OCI-LY1 (cell line): Measurements from ENCODE around the gene C20orf204.
A peak's percentile ranks its signal among the peaks of the same experiment; 100 is the strongest.

Experiments used
- H2AFZ ChIP-seq: fragments of 200-600 bp; sonication (generic), shearing (Covaris generic); 2 replicates; pipeline ENCODE4 v1.6.0; 2014; ENCODE audit warnings: antibody characterized with exemption, mild to moderate bottlenecking, low read length
- H3F3A ChIP-seq: fragments of 200-600 bp; sonication (generic), shearing (Covaris generic); 2 replicates; pipeline ENCODE4 v1.6.0; 2014; ENCODE audit warnings: mild to moderate bottlenecking, antibody characterized with exemption, low read length, moderate library complexity; ENCODE audit not compliant: insufficient read depth
- H3K27ac ChIP-seq: fragments of 200-600 bp; sonication (generic); 2 replicates; pipeline ENCODE4 v1.5.1; 2014; ENCODE audit warnings: low read length, mixed run types, mild to moderate bottlenecking, low read depth; ENCODE audit not compliant: poor library complexity, severe bottlenecking
- H3K27me3 ChIP-seq: fragments of 200-600 bp; sonication (generic); 2 replicates; pipeline ENCODE4 v1.6.0; 2014; ENCODE audit warnings: antibody characterized with exemption, mild to moderate bottlenecking, low read length, moderate library complexity; ENCODE audit not compliant: insufficient read depth
- H3K36me3 ChIP-seq: fragments of 200-600 bp; sonication (generic); 2 replicates; pipeline ENCODE4 v1.6.1; 2014; ENCODE audit warnings: mild to moderate bottlenecking, antibody characterized with exemption, low read length, moderate library complexity, mixed read lengths; ENCODE audit not compliant: insufficient read depth
- H3K4me1 ChIP-seq: fragments of 200-600 bp; sonication (generic); 2 replicates; pipeline ENCODE4 v1.5.1; 2014; ENCODE audit warnings: mild to moderate bottlenecking, low read length, moderate library complexity; ENCODE audit not compliant: insufficient read depth, severe bottlenecking
- H3K4me2 ChIP-seq: fragments of 200-600 bp; sonication (generic), shearing (Covaris generic); 2 replicates; pipeline ENCODE4 v1.6.1; 2014; ENCODE audit warnings: low read length
- H3K4me3 ChIP-seq: fragments of 200-600 bp; sonication (generic); 2 replicates; pipeline ENCODE4 v1.5.1; 2014; ENCODE audit warnings: low read length, low read depth, mild to moderate bottlenecking, mixed read lengths; ENCODE audit not compliant: poor library complexity, severe bottlenecking
- H3K79me2 ChIP-seq: fragments of 200-600 bp; shearing (Covaris generic); 2 replicates; pipeline ENCODE4 v1.6.1; 2016; ENCODE audit warnings: mixed run types, low read length, mixed read lengths; ENCODE audit not compliant: insufficient read depth
- H3K9ac ChIP-seq: fragments of 200-600 bp; sonication (generic), shearing (Covaris generic); 2 replicates; pipeline ENCODE4 v1.6.1; 2014; ENCODE audit warnings: mild to moderate bottlenecking, low read length, mixed read lengths
- H3K9me2 ChIP-seq: fragments of 200-600 bp; sonication (generic), shearing (Covaris generic); 2 replicates; pipeline ENCODE4 v1.6.1; 2014; ENCODE audit warnings: low read depth, mild to moderate bottlenecking, low read length, mixed read lengths
- H3K9me3 ChIP-seq: fragments of 200-600 bp; shearing (Covaris generic); 2 replicates; pipeline ENCODE4 v1.6.1; 2014; ENCODE audit warnings: low read length, mixed read lengths
- H4K20me1 ChIP-seq: fragments of 200-600 bp; sonication (generic), shearing (Covaris generic); 2 replicates; pipeline ENCODE4 v1.6.0; 2016; ENCODE audit warnings: mild to moderate bottlenecking, low read length; ENCODE audit not compliant: insufficient read depth
- EZH2 ChIP-seq: fragments of 200-600 bp; sonication (generic), shearing (Covaris generic); IDR thresholded peaks from 2 replicates; pipeline ENCODE4 v1.8.0; 2017; ENCODE audit warnings: borderline replicate concordance, mixed run types, mild to moderate bottlenecking, antibody characterized with exemption, low read length, moderate library complexity, mixed read lengths
- TF ChIP-seq, protein P1 (sequence below): fragments of 200-600 bp; sonication (generic), shearing (Covaris generic); IDR thresholded peaks from 2 replicates; pipeline ENCODE4 v1.5.1; 2017; ENCODE audit warnings: mild to moderate bottlenecking, antibody characterized with exemption, low read length, moderate library complexity, mixed read lengths

Gene C20orf204

DNA sequence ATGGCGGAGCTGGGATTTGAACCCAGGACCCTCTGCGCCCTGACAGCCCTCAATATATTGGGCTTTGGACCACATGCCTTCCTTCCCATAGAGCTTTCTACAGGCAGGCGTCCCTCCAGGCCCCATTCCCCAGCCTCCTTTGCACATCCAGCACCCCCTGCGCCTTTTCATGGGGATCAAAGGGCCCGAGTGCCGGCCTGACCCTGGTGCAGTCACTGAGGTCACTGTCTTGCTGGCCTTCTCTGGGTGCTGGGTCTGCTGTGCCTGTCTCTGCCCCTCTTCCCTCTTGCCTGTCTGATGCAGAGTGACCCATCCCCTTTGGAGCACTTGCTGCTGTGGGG lies 45.6 kb downstream of the C20orf204 start:
- Histone ChIP-seq H3K9me3 (no peaks in the 10 kb centered on the region), H3K36me3 (no peaks in the 10 kb centered on the region; the same call in 1 of the 2 replicates), H3K9ac (no peak overlapping the region), H3K4me1 (peaks cover 34% of the 10 kb centered on the region), H3F3A (no peaks in the 10 kb centered on the region), H3K9me2 (no peaks in the 10 kb centered on the region), H3K27me3 (no peaks in the 10 kb centered on the region; the same call in 1 of the 2 replicates), H3K4me2 (no peak overlapping the region), H3K27ac (no peak overlapping the region), H4K20me1 (no peaks in the 10 kb centered on the region), H3K4me3 (no peak overlapping the region), H3K79me2 (no peaks in the 10 kb centered on the region), H2AFZ (no peak overlapping the region)
- TF ChIP-seq EZH2, result no peak
- TF ChIP-seq, protein P1, sequence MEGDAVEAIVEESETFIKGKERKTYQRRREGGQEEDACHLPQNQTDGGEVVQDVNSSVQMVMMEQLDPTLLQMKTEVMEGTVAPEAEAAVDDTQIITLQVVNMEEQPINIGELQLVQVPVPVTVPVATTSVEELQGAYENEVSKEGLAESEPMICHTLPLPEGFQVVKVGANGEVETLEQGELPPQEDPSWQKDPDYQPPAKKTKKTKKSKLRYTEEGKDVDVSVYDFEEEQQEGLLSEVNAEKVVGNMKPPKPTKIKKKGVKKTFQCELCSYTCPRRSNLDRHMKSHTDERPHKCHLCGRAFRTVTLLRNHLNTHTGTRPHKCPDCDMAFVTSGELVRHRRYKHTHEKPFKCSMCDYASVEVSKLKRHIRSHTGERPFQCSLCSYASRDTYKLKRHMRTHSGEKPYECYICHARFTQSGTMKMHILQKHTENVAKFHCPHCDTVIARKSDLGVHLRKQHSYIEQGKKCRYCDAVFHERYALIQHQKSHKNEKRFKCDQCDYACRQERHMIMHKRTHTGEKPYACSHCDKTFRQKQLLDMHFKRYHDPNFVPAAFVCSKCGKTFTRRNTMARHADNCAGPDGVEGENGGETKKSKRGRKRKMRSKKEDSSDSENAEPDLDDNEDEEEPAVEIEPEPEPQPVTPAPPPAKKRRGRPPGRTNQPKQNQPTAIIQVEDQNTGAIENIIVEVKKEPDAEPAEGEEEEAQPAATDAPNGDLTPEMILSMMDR, result no peak

- no peak overlapping the region for H3K27ac ChIP-seq
- peaks cover 30% of the 10 kb centered on the region for H3K4me1 ChIP-seq
- no peaks in the 10 kb centered on the region; the same call in 1 of the 2 replicates for H3K27me3 ChIP-seq
Measured at GRCh38 chr20:64082126-64082731, 46.2 kb downstream of the C20orf204 start.

GRCh38 chr20:64082820-64083377 lies 46.9 kb downstream of the C20orf204 start:
- H3K4me1 ChIP-seq, result peaks cover 23% of the 10 kb centered on the region
- H3K27ac ChIP-seq, result no peak overlapping the region
- 0 out of 2 replicates have a peak, but pooled peaks cover 1% of the 10 kb centered on the region for H3K9me3 ChIP-seq
- H3K9ac ChIP-seq, result peak overlapping the region; percentile 21; the same call in 1 of the 2 replicates
- H3K27me3 ChIP-seq, result peaks cover 4% of the 10 kb centered on the region; the same call in 1 of the 2 replicates
- H4K20me1 ChIP-seq, result no peaks in the 10 kb centered on the region
- H3K36me3 ChIP-seq, result no peaks in the 10 kb centered on the region; the same call in 1 of the 2 replicates
- TF ChIP-seq, protein P1, result no peak
- no peak for TF ChIP-seq EZH2
- no peak overlapping the region for H2AFZ ChIP-seq
- no peaks in the 10 kb centered on the region for H3K79me2 ChIP-seq
- peak overlapping the region; percentile 51 for H3K4me3 ChIP-seq
- H3F3A ChIP-seq, result no peaks in the 10 kb centered on the region
- peak overlapping the region; percentile 58 for H3K4me2 ChIP-seq
- no peaks in the 10 kb centered on the region for H3K9me2 ChIP-seq

More at GRCh38 chr20:64082126-64082731, 46.2 kb downstream of the C20orf204 start:
- H3K9me3 ChIP-seq, result no peaks in the 10 kb centered on the region
- H3K9me2 ChIP-seq, result no peaks in the 10 kb centered on the region
- no peaks in the 10 kb centered on the region for H4K20me1 ChIP-seq
- no peak overlapping the region for H2AFZ ChIP-seq
- H3K36me3 ChIP-seq, result no peaks in the 10 kb centered on the region; the same call in 1 of the 2 replicates
- no peaks in the 10 kb centered on the region for H3F3A ChIP-seq
- no peak overlapping the region for H3K4me2 ChIP-seq
- TF ChIP-seq, protein P1, result peak; percentile 14; the same call in 1 of the 2 replicates
- no peak for TF ChIP-seq EZH2
- H3K79me2 ChIP-seq, result no peaks in the 10 kb centered on the region
- no peak overlapping the region for H3K9ac ChIP-seq
- no peak overlapping the region for H3K4me3 ChIP-seq
